Astrocyte of the hippocampus (primary cell): ENCODE data around the gene MBOAT1.

Experiments used
- DNase-seq: peaks from one replicate; pipeline ENCODE4 v3.0.0; 2011; ENCODE audit warnings: low read depth, low spot score

The MBOAT1 gene

DNA sequence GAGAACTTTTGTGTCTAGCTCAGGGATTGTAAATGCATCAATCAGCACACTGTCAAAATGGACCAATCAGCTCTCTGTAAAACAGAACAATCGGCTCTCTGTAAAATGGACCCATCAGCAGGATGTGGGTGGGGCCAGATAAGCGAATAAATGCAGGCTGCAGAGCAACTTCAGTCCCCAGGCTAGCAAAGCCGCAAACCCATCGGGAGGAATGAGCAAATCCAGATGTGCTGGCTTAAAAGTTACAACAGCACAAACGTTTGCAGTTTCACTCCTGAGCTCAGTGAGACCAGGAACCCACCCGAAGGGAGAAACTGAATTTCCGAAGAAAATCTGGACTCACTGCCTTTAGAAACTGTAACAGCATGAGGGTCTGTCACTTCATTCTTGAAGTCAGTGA is 21.9 kb upstream of the MBOAT1 start:
- DNase-seq: no peak

DNA sequence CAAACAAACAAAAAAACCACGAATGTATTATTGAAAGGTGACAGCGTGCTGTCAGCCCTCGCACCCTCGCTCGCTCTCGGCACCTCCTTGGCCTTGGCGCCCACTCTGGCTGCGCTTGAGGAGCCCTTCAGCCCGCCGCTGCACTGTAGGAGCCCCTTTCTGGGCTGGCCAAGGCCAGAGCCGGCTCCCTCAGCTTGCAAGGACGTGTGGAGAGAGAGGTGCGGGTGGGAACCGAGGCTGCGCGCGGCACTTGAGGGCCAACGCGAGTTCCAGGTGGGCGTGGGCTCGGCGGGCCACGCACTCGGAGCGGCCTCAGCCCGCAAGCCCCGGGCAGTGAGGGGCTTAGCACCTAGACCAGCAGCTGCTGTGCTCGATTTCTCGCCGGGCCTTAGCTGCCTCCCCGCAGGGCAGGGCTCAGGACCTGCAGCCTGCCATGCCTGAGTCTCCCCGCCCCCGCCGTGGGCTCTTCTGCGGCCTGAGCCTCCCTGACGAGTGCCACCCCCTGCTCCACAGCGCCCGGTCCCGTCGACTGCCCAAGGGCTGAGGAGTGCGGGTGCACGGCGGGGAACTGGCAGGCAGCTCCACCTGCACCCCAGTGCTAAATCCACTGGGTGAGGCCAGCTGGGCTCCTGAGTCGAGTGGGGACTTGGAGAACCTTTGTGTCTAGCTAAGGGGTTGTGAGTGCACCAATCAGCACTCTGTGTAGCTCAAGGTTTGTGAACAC is 20.9 kb upstream of the MBOAT1 start:
- DNase-seq: no peak

- DNase-seq: no peak
Measured at GRCh38 chr6:20232188-20232587, 19.9 kb upstream of the MBOAT1 start.

- no peak for DNase-seq
Measured at GRCh38 chr6:20230401-20231119, 18.3 kb upstream of the MBOAT1 start.

- DNase-seq: no peak
Measured at GRCh38 chr6:20229881-20230280, 17.6 kb upstream of the MBOAT1 start.

DNA sequence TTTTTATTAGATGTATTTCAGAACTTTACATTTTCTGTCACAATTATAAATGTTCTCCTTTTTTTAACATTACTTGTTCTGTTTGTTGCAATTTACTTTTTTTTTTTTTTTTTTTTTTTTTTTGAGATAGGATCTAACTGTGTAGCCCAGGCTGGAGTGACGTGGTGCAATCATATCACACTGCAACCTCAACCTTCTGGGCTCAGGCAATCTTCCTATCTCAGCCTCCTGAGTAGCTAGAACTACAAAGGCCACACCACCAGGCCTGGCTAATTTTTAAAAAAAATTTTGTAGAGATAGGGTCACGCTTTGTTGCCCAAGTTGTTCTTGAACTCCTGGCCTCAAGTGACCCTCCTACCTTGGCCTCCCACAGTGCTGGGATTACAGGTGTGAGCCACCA is 15.1 kb upstream of the MBOAT1 start:
- no peak for DNase-seq

GRCh38 chr6:20223141-20223540 is 10.9 kb upstream of the MBOAT1 start:
- no peak for DNase-seq

GRCh38 chr6:20221421-20221820 is 9.2 kb upstream of the MBOAT1 start:
- no peak for DNase-seq

- no peak for DNase-seq
Measured at GRCh38 chr6:20220359-20220758, 8.1 kb upstream of the MBOAT1 start.

- DNase-seq: no peak
Measured at GRCh38 chr6:20217891-20218290, 5.6 kb upstream of the MBOAT1 start.

DNA sequence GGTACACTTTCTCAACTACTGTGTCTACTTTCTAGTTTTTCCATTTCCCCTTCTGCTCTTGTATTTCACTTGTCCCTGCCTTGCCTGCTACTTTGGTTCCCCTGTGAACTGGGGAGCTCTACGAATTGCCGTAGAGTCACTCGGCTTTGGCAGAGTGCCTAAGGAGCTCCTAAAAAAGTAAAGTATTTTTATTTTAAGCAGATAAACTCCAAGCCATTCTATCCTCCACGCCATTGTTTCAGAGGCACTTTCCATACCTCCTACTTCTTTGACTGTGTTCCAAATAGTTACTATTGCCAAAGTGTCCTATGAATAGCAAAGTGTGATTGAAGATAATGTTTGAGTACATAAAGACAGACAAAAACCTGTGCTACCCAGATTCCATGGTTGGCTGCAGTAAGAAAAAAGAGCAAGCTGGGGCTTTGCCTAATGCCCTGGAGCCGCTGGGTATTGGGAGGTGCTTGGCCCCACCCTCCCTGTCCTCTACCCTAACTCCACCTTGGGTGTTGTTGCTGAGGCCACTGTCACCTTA is 5.1 kb upstream of the MBOAT1 start:
- no peak for DNase-seq

- DNase-seq: no peak
Measured at GRCh38 chr6:20215310-20215709, 3.0 kb upstream of the MBOAT1 start.

DNA sequence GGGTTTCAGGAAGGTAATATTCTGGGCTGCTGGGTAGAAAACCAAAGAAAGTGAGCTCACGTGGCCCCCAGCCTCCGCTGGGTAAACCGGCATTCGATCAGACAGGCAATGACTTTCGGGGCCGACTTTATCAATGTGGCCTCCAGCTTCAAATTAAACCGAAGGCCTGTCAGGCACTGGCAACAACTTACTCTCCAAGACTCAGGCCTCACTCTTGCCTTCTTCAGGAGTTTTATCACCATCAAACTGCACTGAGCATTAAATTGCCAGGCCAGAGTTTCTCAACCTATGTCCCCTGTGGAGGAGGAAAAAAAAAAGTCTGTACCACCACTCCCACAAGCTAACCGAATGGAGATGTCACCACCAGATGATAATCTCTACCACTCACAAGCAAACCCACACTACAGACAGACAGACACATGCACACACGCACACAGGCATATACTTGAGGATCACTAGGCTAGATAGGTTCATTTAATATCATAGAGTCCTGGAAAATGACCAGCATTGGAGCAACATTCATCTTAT is 1.1 kb upstream of the MBOAT1 start:
- DNase-seq: no peak

DNA sequence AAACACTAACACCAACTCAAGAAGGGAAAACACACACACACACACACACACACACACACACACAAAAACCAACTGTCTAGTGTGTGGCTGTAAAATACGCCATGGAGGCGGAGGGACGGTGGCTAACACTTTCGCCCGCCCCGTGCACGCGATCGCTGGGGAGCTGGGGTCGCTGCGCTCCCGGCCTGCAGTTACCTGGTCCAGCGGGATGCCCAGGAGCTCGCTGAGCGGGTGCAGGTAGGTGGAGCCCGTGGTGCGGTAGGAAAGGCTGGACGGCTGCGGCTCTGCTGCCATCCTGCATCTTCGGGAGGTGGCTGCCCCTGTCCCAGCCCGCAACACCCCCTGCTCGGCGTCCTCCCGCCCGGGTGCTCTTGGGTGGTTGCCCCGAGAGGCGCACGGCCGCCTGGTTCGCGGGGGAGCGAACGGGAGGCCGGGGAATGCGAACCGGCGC is 303 bp downstream of the MBOAT1 start:
- DNase-seq: no peak

GRCh38 chr6:20211037-20211940 is 980 bp downstream of the MBOAT1 start:
- no peak for DNase-seq

DNA sequence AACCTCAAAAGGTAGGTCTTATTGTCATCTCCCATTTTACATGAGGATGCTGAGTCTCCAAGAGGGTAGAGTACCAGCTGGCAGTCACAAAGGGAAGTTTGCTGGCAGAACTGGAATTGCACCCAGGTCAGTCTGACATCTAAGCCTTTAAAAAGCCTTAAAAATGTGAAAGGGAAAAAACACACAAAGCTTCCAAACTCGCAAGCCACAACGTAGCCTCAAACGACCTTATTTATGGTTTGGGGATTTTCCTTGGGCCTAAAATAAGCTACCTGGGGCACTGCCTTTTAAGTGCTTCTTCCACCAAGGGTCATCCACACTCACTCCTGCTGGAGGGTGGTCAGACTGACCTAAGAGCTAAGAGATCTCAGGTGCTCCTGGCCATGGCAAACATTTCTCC is 2.1 kb downstream of the MBOAT1 start:
- DNase-seq: no peak

DNA sequence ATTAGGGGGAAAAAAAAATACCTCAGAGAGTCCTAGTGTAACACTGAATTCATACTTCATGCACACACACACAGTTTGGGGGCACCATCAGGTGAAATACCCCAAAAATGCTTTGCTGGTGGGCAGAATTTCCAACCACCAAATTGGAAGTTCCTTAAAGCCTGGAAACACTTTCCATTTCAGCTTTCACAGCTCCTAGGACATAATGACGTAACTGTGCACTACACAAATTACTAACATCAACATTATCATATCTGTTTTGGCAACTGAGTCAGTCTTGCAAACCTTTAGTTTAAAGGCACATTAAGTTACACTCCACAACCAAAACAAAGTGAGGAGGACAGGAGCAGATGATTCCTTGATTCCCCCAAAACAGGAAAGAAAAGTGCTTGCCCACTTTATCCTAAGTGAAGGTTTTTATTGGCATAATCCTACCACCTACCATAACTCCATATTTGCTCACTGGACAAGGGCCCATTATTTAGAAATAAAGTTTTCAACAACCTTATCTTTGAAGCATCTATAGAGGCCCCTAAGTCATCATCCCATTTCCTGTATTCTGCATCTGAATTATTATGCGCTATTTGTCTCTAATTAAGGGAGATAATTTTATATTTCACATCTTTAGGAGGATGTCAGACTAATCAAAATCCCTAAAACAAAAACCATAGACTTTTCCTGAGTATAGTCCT is 3.4 kb downstream of the MBOAT1 start:
- DNase-seq: no peak

- DNase-seq: no peak
Measured at GRCh38 chr6:20207088-20207418, 5.2 kb downstream of the MBOAT1 start.

DNA sequence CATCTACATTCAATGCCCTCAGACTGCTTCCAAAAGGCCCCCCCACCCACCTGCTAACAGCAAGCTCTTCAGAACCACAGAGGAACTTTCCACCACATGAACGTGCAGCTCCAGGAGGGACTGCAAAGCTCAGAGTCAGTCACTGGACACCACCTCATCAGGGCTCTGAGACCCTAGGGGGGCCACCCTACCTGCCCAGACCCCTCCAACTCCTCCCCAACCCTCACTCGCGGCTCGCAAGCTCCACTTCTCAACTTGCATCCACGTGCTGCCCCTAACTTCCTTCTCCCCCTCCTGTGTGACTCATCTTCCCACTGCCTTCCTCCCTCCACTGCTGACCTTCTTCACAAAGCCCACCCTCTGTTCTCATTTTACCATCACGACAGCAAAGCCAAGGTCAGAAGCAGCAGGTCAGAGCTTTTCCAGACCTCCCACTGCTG is 6.5 kb downstream of the MBOAT1 start:
- no peak for DNase-seq

GRCh38 chr6:20204512-20204894 is 7.8 kb downstream of the MBOAT1 start:
- no peak for DNase-seq
